ENCODE measurements around the gene TOGARAM1. TPM values are rescaled to one million over a fixed set of nuclear protein-coding genes. Genes with fewer than 3 reads are reported as not detected.

TOGARAM1 gene
- total RNA-seq, 1 experiment from 2014 or later, result 12.9 TPM

DNA sequence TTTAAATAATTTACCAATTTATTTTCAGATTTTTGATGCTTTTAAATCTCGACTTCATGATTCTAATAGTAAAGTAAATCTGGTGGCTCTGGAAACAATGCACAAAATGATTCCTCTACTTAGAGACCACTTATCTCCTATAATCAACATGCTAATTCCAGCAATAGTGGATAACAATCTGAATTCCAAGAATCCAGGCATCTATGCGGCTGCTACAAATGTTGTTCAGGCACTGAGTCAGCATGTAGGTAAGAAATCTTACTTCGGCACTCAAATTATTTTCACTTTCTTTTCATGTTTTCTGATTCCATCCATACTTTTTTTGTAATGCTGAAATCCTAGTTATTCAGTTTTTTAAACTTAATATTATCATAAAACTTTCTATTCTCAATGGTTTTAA lies 106.4 kb downstream of the TOGARAM1 start:
- Histone ChIP-seq H3K9me3 (ENCODE audit: insufficient read depth, low read depth) (no peaks in the 10 kb centered on the region), H2AFZ (no peak overlapping the region), H3K9me2 (ENCODE audit: insufficient read depth) (no peaks in the 10 kb centered on the region), H3K36me3 (ENCODE audit: low read depth) (0 out of 2 replicates have a peak, but pooled peaks cover 3% of the 10 kb centered on the region), H3K27ac (no peak overlapping the region), H3F3A (ENCODE audit: insufficient read depth, low read depth) (0 out of 2 replicates have a peak, but pooled peaks cover 4% of the 10 kb centered on the region), H3K4me3 (no peak overlapping the region), H3K4me1 (replicated peaks; ENCODE audit: insufficient read depth) (no peaks in the 10 kb centered on the region), H3K79me2 (ENCODE audit: low read depth) (no peaks in the 10 kb centered on the region), H3K4me2 (no peak overlapping the region), H3K27me3 (ENCODE audit: insufficient read depth, low read depth) (no peaks in the 10 kb centered on the region), H4K20me1 (ENCODE audit: insufficient read depth) (no peaks in the 10 kb centered on the region)
- intact Hi-C loops (cut with micrococcal nuclease; ENCODE audit: unreplicated experiment), result no loop called here
- DNase-seq, result no peak
- no TSS peak for BruUV-seq (replicated peaks)
- ChIA-PET CTCF (no interaction called here), POLR2A (ENCODE audit: unreplicated experiment) (no interaction called here)
- TF ChIP-seq EZH2 (IDR thresholded peaks at IDR 0.05; ENCODE audit: low read depth) (no peak), CTCF (conservative IDR thresholded peaks at IDR 0.05) (no peak)

GRCh38 chr14:45070215-45070614 lies 108.2 kb downstream of the TOGARAM1 start:
- Histone ChIP-seq H3F3A (ENCODE audit: insufficient read depth, low read depth) (0 out of 2 replicates have a peak, but pooled peaks cover 4% of the 10 kb centered on the region), H3K36me3 (ENCODE audit: low read depth) (0 out of 2 replicates have a peak, but pooled peaks cover 6% of the 10 kb centered on the region), H3K79me2 (ENCODE audit: low read depth) (no peaks in the 10 kb centered on the region), H3K4me2 (no peak overlapping the region), H3K27me3 (ENCODE audit: insufficient read depth, low read depth) (no peaks in the 10 kb centered on the region), H4K20me1 (ENCODE audit: insufficient read depth) (no peaks in the 10 kb centered on the region), H2AFZ (no peak overlapping the region), H3K4me3 (no peak overlapping the region), H3K9me2 (ENCODE audit: insufficient read depth) (no peaks in the 10 kb centered on the region), H3K4me1 (replicated peaks; ENCODE audit: insufficient read depth) (no peaks in the 10 kb centered on the region), H3K9me3 (ENCODE audit: insufficient read depth, low read depth) (no peaks in the 10 kb centered on the region), H3K27ac (no peak overlapping the region)
- DNase-seq, result no peak
- ChIA-PET POLR2A (ENCODE audit: unreplicated experiment) (no interaction called here), CTCF (no interaction called here)
- no TSS peak for BruUV-seq (replicated peaks)
- intact Hi-C loops (cut with micrococcal nuclease; ENCODE audit: unreplicated experiment), result no loop called here
- TF ChIP-seq EZH2 (IDR thresholded peaks at IDR 0.05; ENCODE audit: low read depth) (no peak), CTCF (conservative IDR thresholded peaks at IDR 0.05) (no peak)

- intact Hi-C loops (cut with micrococcal nuclease; ENCODE audit: unreplicated experiment), result no loop called here
Observed at GRCh38 chr14:45072126-45072525, 110.1 kb downstream of the TOGARAM1 start.

More at GRCh38 chr14:45072126-45072525, 110.1 kb downstream of the TOGARAM1 start:
- Histone ChIP-seq H3K27me3 (ENCODE audit: insufficient read depth, low read depth) (no peaks in the 10 kb centered on the region), H3F3A (ENCODE audit: insufficient read depth, low read depth) (peaks cover 4% of the 10 kb centered on the region; the same call in 1 of the 2 replicates), H3K4me1 (replicated peaks; ENCODE audit: insufficient read depth) (no peaks in the 10 kb centered on the region), H3K27ac (no peak overlapping the region), H2AFZ (no peak overlapping the region), H3K9me2 (ENCODE audit: insufficient read depth) (no peaks in the 10 kb centered on the region), H3K4me2 (no peak overlapping the region), H3K36me3 (ENCODE audit: low read depth) (0 out of 2 replicates have a peak, but pooled peaks cover 6% of the 10 kb centered on the region), H3K79me2 (ENCODE audit: low read depth) (no peaks in the 10 kb centered on the region), H4K20me1 (ENCODE audit: insufficient read depth) (no peaks in the 10 kb centered on the region), H3K4me3 (no peak overlapping the region), H3K9me3 (ENCODE audit: insufficient read depth, low read depth) (no peaks in the 10 kb centered on the region)
- ChIA-PET POLR2A (ENCODE audit: unreplicated experiment) (no interaction called here), CTCF (no interaction called here)
- no peak for DNase-seq
- TF ChIP-seq EZH2 (IDR thresholded peaks at IDR 0.05; ENCODE audit: low read depth), result no peak
- no peak for TF ChIP-seq CTCF (conservative IDR thresholded peaks at IDR 0.05)
- no TSS peak for BruUV-seq (replicated peaks)

All from PC-9 (cell line).